HG03442 (cell line): Measurements from ENCODE around the gene OLFM3.

Source experiments
- ATAC-seq: cut with Tn5 transposase; IDR thresholded peaks from one replicate; pipeline ENCODE4 v1.9.1; 2021; ENCODE audit warnings: mild to moderate bottlenecking, moderate library complexity; ENCODE audit not compliant: unreplicated experiment

Gene OLFM3

GRCh38 chr1:101953623-101954022, 43.1 kb downstream of the OLFM3 start:
- no peak for ATAC-seq

- no peak for ATAC-seq
Observed at GRCh38 chr1:101945884-101946283, 50.8 kb downstream of the OLFM3 start.

GRCh38 chr1:101943237-101943636, 53.5 kb downstream of the OLFM3 start:
- no peak for ATAC-seq

GRCh38 chr1:101942516-101943193, 54.1 kb downstream of the OLFM3 start:
- no peak for ATAC-seq

DNA sequence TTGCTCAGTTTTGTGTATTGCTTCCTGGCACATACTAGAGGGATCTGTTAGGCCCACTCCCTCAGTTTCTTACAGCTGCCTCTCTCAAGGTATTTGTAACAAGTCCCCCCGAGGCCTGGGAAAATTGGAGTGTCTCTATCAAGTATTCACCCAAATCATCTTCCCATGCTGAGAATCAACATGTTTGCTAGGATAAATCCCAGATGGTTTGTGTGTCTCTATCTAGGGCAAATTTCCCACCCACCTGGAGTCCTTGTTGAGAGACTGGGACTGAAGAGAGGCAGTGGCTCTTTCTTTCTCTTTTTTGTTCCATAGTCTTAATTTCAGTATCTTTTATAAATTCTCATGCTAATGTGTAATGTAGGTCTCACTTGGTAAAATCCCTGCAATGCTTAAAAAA, 58.0 kb downstream of the OLFM3 start:
- no peak for ATAC-seq

GRCh38 chr1:101929343-101929742, 67.4 kb downstream of the OLFM3 start:
- no peak for ATAC-seq

- no peak for ATAC-seq
Observed at GRCh38 chr1:101928829-101929228, 67.9 kb downstream of the OLFM3 start.

GRCh38 chr1:101924700-101925099, 72.0 kb downstream of the OLFM3 start:
- no peak for ATAC-seq

- ATAC-seq: no peak
Observed at GRCh38 chr1:101920577-101920976, 76.1 kb downstream of the OLFM3 start.

DNA sequence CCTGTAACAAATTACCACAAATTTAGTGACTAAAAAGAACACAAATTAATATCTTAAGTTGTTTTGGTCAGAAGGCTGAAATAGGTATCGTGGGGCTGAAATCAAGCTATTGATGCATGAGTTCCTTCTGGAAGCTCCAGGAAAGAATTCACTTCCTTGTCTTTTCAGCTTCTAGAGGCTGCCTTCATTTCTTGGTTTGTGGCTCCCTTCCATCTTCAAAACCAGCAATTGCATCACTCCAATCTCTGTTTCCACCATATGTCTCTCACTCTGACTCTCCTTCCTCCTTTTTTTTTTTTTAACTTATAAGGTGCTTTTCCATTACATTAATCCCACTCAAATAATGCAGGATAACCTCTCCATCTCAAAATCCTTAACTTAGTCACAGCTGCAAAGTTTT, 78.4 kb downstream of the OLFM3 start:
- ATAC-seq: no peak

DNA sequence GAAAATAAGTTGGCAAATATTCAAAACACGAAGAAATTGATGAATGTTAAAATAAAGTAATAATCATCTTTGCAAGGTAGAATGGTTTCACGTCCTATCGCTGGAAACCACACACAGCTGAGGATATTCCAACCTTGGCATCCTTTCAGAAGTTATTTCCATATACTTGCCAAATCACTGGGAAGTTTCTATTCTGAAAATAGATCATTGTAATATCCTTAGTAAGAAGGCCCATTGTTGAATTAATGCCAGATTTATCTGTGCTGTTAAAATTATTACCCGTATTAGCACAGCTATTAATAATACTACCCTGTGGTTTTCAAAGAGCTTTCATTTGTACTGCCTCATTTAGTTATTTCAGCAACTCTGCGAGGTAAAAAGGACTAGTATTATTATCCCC, 81.1 kb downstream of the OLFM3 start:
- ATAC-seq: no peak

- no peak for ATAC-seq
Observed at GRCh38 chr1:101914473-101915242, 82.1 kb downstream of the OLFM3 start.

GRCh38 chr1:101911894-101912293, 84.8 kb downstream of the OLFM3 start:
- ATAC-seq: no peak

DNA sequence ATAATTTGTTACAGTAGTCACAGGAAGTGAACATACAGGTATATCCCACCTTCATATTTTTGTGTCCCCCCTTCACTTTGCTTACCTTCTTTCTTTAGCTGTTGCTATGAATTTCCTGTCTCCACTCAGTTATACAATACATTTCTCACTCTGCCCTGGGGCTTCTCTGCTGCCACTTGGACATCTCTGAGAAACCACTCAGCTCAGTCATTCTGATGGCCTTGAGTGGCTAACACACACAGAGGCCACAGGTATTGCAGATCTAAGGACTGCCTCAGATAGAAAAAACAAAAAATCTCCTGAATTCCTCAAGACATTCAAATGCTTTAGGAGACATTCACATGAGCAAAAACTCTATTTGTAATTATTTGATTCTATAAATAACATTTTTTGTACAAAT, 87.7 kb downstream of the OLFM3 start:
- ATAC-seq: no peak

DNA sequence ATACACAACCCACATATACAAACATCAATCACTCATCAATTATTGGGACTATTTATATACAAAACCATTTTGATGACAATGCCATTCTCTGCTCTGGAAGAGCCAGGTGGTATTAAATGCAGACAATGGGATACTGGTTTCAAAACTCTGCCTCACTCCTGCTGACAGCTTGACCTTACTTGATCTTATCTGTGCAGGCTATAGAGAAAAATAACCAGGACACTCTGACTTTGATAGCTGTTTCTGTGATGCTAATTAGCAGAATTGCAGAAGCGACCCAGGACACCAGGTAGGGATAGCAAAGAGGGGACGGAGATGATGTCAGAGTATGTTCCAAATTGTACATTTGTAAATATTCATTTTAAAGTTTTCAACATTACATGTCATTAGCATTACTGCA, 89.5 kb downstream of the OLFM3 start:
- no peak for ATAC-seq

GRCh38 chr1:101905283-101905835, 91.4 kb downstream of the OLFM3 start:
- ATAC-seq: no peak

GRCh38 chr1:101902199-101902598, 94.5 kb downstream of the OLFM3 start:
- ATAC-seq: no peak

- no peak for ATAC-seq
Observed at GRCh38 chr1:101898137-101898536, 98.6 kb downstream of the OLFM3 start.

DNA sequence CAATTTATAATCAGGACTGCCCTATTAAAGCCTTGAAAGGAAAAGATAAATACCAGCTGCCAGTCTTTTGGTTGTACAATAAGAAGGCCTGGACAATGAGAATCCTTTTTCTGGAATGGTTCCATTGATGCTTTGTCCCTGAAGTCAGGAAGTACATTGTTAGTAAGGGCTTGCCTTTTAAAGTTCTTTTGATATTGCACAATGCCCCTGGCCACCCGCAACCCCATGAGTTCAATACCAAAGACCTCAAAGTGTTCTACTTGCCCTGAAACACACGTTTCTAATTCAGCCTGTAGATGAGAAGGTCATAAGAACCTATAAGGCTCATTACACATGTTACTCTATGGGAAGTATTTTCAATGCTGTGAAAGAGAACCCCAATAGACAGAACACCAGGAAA, 112.1 kb downstream of the OLFM3 start:
- ATAC-seq: no peak

- ATAC-seq: no peak
Observed at GRCh38 chr1:101875891-101876290, 120.8 kb downstream of the OLFM3 start.

DNA sequence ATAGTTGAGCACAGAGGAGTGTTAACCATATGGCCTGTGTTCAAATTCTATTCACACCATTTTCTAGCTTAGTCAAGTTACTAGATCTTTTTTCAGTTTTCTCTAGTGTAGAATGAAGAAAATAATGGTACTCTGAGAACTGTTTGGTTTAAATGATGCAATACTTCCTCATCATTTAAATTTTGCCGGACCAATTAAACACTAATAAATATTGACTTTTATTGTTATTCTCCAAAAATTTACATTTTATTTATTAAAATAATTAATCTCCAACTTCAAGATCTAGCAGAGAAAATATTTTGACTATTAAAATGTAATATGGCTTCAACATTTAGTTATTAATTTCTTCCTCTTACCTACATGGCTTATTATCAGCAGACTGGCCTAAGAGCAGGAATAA, 123.1 kb downstream of the OLFM3 start:
- ATAC-seq: no peak

GRCh38 chr1:101859941-101860340, 136.8 kb downstream of the OLFM3 start:
- ATAC-seq: no peak
